Liver (tissue), 3 donors: ENCODE results near the gene MED12.

ENCODE experiments used
- EGR1 ChIP-seq, 2 donors: IDR thresholded peaks; 2 replicates each; pipeline ENCODE4 v1.6.1; 2016 to 2018; ENCODE audit warnings: antibody characterized with exemption in 2 of 2, low read depth in 2 of 2
- GABPA ChIP-seq, 2 donors: IDR thresholded peaks in 1 of 2; conservative IDR thresholded peaks in 1 of 2; 2 replicates each; pipeline ENCODE4 v1.6.1; 2016; ENCODE audit warnings: antibody characterized with exemption in 2 of 2, mild to moderate bottlenecking in 1 of 2, moderate library complexity in 1 of 2
- MAX ChIP-seq: IDR thresholded peaks from 2 replicates; pipeline ENCODE4 v1.6.1; 2016; ENCODE audit warnings: antibody characterized with exemption
- RXRA ChIP-seq, 2 donors: IDR thresholded peaks; 2 replicates each; pipeline ENCODE4 v1.6.1; 2017 to 2018; ENCODE audit warnings: antibody characterized with exemption in 2 of 2, mild to moderate bottlenecking in 1 of 2
- TAF1 ChIP-seq: conservative IDR thresholded peaks from 2 replicates; pipeline ENCODE4 v1.6.1; 2016; ENCODE audit warnings: antibody characterized with exemption, mild to moderate bottlenecking
- TF ChIP-seq, protein P1 (sequence below): IDR thresholded peaks from 2 replicates; pipeline ENCODE4 v1.6.1; 2016; ENCODE audit warnings: antibody characterized with exemption, mild to moderate bottlenecking
- TF ChIP-seq, protein P2 (sequence below): fragments of 150-350 bp; IDR thresholded peaks from 2 replicates; pipeline ENCODE4 v1.5.1; 2017; ENCODE audit warnings: improper control_type of control experiment, low read depth, low read length; ENCODE audit not compliant: missing input control
- TF ChIP-seq, protein P3 (sequence below): IDR thresholded peaks from 2 replicates; pipeline ENCODE4 v1.6.1; 2016; ENCODE audit warnings: antibody characterized with exemption
- donor health status: healthy.
- donor health status: healthy.

DNA sequence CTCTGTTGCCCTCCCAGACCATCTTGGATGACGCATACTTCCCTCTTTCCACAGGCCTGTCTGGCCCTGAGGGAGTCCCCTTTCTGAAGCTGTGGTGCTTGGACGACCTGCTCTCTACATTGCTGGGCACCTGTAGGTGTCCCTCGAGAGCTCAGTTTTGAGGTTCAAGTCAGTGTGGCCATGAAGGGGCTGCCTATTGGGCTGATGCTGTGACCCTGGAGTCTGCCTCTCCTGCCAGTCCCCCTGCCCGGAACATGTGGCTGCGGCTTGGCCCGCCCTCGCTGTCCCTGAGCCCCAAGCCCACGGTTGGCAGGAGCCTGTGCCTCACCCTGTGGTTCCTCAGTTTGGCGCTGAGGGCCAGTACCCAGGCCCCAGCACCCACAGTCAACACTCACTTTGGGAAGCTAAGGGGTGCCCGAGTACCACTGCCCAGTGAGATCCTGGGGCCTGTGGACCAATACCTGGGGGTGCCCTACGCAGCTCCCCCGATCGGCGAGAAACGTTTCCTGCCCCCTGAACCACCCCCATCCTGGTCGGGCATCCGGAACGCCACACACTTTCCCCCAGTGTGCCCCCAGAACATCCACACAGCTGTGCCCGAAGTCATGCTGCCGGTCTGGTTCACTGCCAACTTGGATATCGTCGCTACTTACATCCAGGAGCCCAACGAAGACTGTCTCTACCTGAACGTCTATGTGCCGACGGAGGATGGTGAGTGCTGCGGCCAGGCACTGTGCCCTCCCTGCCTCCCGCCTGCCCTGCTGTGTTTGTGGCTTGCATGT is 29.3 kb downstream of the MED12 start:
- TF ChIP-seq, protein P1, sequence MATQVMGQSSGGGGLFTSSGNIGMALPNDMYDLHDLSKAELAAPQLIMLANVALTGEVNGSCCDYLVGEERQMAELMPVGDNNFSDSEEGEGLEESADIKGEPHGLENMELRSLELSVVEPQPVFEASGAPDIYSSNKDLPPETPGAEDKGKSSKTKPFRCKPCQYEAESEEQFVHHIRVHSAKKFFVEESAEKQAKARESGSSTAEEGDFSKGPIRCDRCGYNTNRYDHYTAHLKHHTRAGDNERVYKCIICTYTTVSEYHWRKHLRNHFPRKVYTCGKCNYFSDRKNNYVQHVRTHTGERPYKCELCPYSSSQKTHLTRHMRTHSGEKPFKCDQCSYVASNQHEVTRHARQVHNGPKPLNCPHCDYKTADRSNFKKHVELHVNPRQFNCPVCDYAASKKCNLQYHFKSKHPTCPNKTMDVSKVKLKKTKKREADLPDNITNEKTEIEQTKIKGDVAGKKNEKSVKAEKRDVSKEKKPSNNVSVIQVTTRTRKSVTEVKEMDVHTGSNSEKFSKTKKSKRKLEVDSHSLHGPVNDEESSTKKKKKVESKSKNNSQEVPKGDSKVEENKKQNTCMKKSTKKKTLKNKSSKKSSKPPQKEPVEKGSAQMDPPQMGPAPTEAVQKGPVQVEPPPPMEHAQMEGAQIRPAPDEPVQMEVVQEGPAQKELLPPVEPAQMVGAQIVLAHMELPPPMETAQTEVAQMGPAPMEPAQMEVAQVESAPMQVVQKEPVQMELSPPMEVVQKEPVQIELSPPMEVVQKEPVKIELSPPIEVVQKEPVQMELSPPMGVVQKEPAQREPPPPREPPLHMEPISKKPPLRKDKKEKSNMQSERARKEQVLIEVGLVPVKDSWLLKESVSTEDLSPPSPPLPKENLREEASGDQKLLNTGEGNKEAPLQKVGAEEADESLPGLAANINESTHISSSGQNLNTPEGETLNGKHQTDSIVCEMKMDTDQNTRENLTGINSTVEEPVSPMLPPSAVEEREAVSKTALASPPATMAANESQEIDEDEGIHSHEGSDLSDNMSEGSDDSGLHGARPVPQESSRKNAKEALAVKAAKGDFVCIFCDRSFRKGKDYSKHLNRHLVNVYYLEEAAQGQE = no peak
- TF ChIP-seq, protein P2, sequence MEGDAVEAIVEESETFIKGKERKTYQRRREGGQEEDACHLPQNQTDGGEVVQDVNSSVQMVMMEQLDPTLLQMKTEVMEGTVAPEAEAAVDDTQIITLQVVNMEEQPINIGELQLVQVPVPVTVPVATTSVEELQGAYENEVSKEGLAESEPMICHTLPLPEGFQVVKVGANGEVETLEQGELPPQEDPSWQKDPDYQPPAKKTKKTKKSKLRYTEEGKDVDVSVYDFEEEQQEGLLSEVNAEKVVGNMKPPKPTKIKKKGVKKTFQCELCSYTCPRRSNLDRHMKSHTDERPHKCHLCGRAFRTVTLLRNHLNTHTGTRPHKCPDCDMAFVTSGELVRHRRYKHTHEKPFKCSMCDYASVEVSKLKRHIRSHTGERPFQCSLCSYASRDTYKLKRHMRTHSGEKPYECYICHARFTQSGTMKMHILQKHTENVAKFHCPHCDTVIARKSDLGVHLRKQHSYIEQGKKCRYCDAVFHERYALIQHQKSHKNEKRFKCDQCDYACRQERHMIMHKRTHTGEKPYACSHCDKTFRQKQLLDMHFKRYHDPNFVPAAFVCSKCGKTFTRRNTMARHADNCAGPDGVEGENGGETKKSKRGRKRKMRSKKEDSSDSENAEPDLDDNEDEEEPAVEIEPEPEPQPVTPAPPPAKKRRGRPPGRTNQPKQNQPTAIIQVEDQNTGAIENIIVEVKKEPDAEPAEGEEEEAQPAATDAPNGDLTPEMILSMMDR = no peak
- TF ChIP-seq GABPA (IDR thresholded peaks at IDR 0.05 in 1 of 2, conservative IDR thresholded peaks at IDR 0.05 in 1 of 2) (no peak), MAX (no peak), EGR1 (IDR thresholded peaks at IDR 0.05; ENCODE audit: low read depth in 2 of 2) (no peak), RXRA (IDR thresholded peaks at IDR 0.05) (no peak), TAF1 (no peak)
- TF ChIP-seq, protein P3, sequence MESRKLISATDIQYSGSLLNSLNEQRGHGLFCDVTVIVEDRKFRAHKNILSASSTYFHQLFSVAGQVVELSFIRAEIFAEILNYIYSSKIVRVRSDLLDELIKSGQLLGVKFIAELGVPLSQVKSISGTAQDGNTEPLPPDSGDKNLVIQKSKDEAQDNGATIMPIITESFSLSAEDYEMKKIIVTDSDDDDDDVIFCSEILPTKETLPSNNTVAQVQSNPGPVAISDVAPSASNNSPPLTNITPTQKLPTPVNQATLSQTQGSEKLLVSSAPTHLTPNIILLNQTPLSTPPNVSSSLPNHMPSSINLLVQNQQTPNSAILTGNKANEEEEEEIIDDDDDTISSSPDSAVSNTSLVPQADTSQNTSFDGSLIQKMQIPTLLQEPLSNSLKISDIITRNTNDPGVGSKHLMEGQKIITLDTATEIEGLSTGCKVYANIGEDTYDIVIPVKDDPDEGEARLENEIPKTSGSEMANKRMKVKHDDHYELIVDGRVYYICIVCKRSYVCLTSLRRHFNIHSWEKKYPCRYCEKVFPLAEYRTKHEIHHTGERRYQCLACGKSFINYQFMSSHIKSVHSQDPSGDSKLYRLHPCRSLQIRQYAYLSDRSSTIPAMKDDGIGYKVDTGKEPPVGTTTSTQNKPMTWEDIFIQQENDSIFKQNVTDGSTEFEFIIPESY = no peak
